Measurements from ENCODE around the gene LIG1. TPM values are rescaled to one million over a fixed set of nuclear protein-coding genes. Genes with fewer than 3 reads are reported as not detected.

LIG1 gene
- total and polyA plus RNA-seq, 9 of the 15 experiments (the other 6 are each of a cell fraction or from before 2014, with no cell fraction given), result 9.6 to 114 (median 71.1) TPM

GRCh38 chr19:48210005-48210404, 39.9 kb upstream of the LIG1 start:
- Histone ChIP-seq H3K4me1 (replicated peaks in 1 of 2; ENCODE audit: control insufficient read depth in 2 of 2, insufficient read depth in 2 of 2, low read length in 2 of 2) (peaks cover 4 to 13% of the 10 kb centered on the region in 2 experiments; a peak in 3 of 5 replicates), H3K27me3 (ENCODE audit: control insufficient read depth in 2 of 2, insufficient read depth in 2 of 2, low read length in 2 of 2) (no peaks in the 10 kb centered on the region), H3K9me3 (replicated peaks; ENCODE audit: control insufficient read depth, insufficient read depth, low read depth, low read length) (no peaks in the 10 kb centered on the region), H3K4me2 (ENCODE audit: insufficient read depth, low read length) (no peak overlapping the region), H3K9me1 (ENCODE audit: control insufficient read depth, insufficient read depth, low read length) (no peaks in the 10 kb centered on the region), H4K20me1 (replicated peaks; ENCODE audit: control insufficient read depth, insufficient read depth, low read length) (no peaks in the 10 kb centered on the region), H3K36me3 (ENCODE audit: control insufficient read depth, insufficient read depth, low read length) (peaks cover 7% of the 10 kb centered on the region; the same call in 2 of the 3 replicates), H2AFZ (ENCODE audit: low read depth, low read length) (no peak overlapping the region), H3K79me2 (ENCODE audit: control insufficient read depth, insufficient read depth, low read length) (peaks cover 1% of the 10 kb centered on the region; the same call in 2 of the 3 replicates), H3K9ac (ENCODE audit: insufficient read depth in 1 of 2, low read depth in 2 of 2, low read length in 2 of 2) (no peak overlapping the region), H3K27ac (ENCODE audit: extremely low read depth, low read depth, low read length) (no peak overlapping the region), H3K4me3 (no peak overlapping the region)
- no peak for FAIRE-seq
- no peak for TF ChIP-seq NCOA2 (IDR thresholded peaks at IDR 0.05; ENCODE audit: partially characterized antibody in 2 of 2)
- TF ChIP-seq OTX1 (CRISPR knock-in tag; IDR thresholded peaks at IDR 0.05), result no peak
- TF ChIP-seq U2AF1 (optimal IDR thresholded peaks at IDR 0.05; ENCODE audit: low read depth, low read length), result no peak
- no peak for TF ChIP-seq GTF3C2 (IDR thresholded peaks at IDR 0.05; ENCODE audit: borderline replicate concordance, extremely low read depth, insufficient read length)
- TF ChIP-seq SREBF1 (IDR thresholded peaks at IDR 0.05; ENCODE audit: borderline replicate concordance, low read depth, low read length), result no peak
- no peak for TF ChIP-seq ZNF551 (CRISPR knock-in tag; IDR thresholded peaks at IDR 0.05)
- TF ChIP-seq FOXA1 (IDR thresholded peaks at IDR 0.05; ENCODE audit: borderline replicate concordance), result no peak
- TF ChIP-seq GATAD2B (IDR thresholded peaks at IDR 0.05; ENCODE audit: borderline replicate concordance), result no peak
- TF ChIP-seq ZNF197 (CRISPR knock-in tag; IDR thresholded peaks at IDR 0.05; ENCODE audit: low read depth), result no peak
- no peak for TF ChIP-seq ZNF175 (CRISPR knock-in tag; IDR thresholded peaks at IDR 0.05; ENCODE audit: low read depth)
- no TSS peak for BruUV-seq (replicated peaks)
- 52% methylated on average over 3 of the region's 3 CpGs for WGBS (ENCODE audit: insufficient coverage, low coverage, missing lambda C conversion rate)
- no peak for DNase-seq (ENCODE audit: extremely low read depth in 1 of 4, low spot score in 3 of 4)
- ChIA-PET POLR2A (no interaction called here), CTCF (ENCODE audit: low intra/inter-chr PET ratio) (no interaction called here)
- in situ Hi-C loops (cut with MboI) (no loop called here), intact Hi-C loops (cut with micrococcal nuclease) (no loop called here)
- ATAC-seq, result no peak

All from K562 (cell line).